HG02588 (cell line): ENCODE measurements around the gene OR6J1.
"Not testable (repeated sequence)": the region's sequence is repeated elsewhere in the genome, so short reads cannot be mapped to it uniquely, and the experiment has no call there.

Source experiments
- ATAC-seq: cut with Tn5 transposase; IDR thresholded peaks from one replicate; pipeline ENCODE4 v1.9.1; 2021; ENCODE audit warnings: mild to moderate bottlenecking, moderate library complexity; ENCODE audit not compliant: unreplicated experiment

The OR6J1 gene

GRCh38 chr14:22651586-22651985 is 7.4 kb upstream of the OR6J1 start:
- no peak for ATAC-seq

GRCh38 chr14:22650960-22651521 is 6.9 kb upstream of the OR6J1 start:
- no peak for ATAC-seq

GRCh38 chr14:22650046-22650739 is 6.0 kb upstream of the OR6J1 start:
- no peak for ATAC-seq

- no peak for ATAC-seq
Measured at GRCh38 chr14:22648506-22648905, 4.4 kb upstream of the OR6J1 start.

GRCh38 chr14:22646570-22647254 is 2.6 kb upstream of the OR6J1 start:
- no peak for ATAC-seq

- ATAC-seq = no peak
Measured at GRCh38 chr14:22641846-22642245, 2.3 kb downstream of the OR6J1 start.

GRCh38 chr14:22640192-22640591 is 4.0 kb downstream of the OR6J1 start:
- ATAC-seq = no peak

GRCh38 chr14:22635980-22636379 is 8.2 kb downstream of the OR6J1 start:
- not testable (repeated sequence) for ATAC-seq

- ATAC-seq = no peak
Measured at GRCh38 chr14:22634233-22634900, 9.8 kb downstream of the OR6J1 start.

GRCh38 chr14:22630486-22630885 is 13.7 kb downstream of the OR6J1 start:
- ATAC-seq = no peak

GRCh38 chr14:22630066-22630465 is 14.1 kb downstream of the OR6J1 start:
- no peak for ATAC-seq

- ATAC-seq = no peak
Measured at GRCh38 chr14:22629361-22629760, 14.8 kb downstream of the OR6J1 start.

GRCh38 chr14:22627506-22628263 is 16.5 kb downstream of the OR6J1 start:
- ATAC-seq = no peak

GRCh38 chr14:22626590-22626989 is 17.6 kb downstream of the OR6J1 start:
- no peak for ATAC-seq

- ATAC-seq = no peak
Measured at GRCh38 chr14:22623047-22623446, 21.1 kb downstream of the OR6J1 start.

- no peak for ATAC-seq
Measured at GRCh38 chr14:22622255-22622654, 21.9 kb downstream of the OR6J1 start.

- not testable (repeated sequence) for ATAC-seq
Measured at GRCh38 chr14:22615765-22616164, 28.4 kb downstream of the OR6J1 start.

- ATAC-seq = no peak
Measured at GRCh38 chr14:22614240-22614799, 29.8 kb downstream of the OR6J1 start.

GRCh38 chr14:22613736-22614239 is 30.4 kb downstream of the OR6J1 start:
- no peak for ATAC-seq

GRCh38 chr14:22613106-22613695 is 31.0 kb downstream of the OR6J1 start:
- ATAC-seq = no peak
